H9 (cell line): ENCODE measurements around the gene CCAR1. TPM values are rescaled to one million over a fixed set of nuclear protein-coding genes. Genes with fewer than 3 reads are reported as not detected.

Experiments
- DNase-seq: peaks from one replicate; pipeline ENCODE4 v3.0.0-alpha.2; 2017
- H2AFZ ChIP-seq: one replicate; pipeline ENCODE4 v1.6.1; 2013; ENCODE audit warnings: mild to moderate bottlenecking, low read length, control low read depth, moderate library complexity
- H2AK5ac ChIP-seq: 2 replicates; pipeline ENCODE4 v1.6.1; 2013; ENCODE audit warnings: low read length, control low read depth, mixed read lengths; ENCODE audit not compliant: insufficient read length
- H2BK120ac ChIP-seq: one replicate; pipeline ENCODE4 v1.6.1; 2013; ENCODE audit warnings: low read depth, mild to moderate bottlenecking, low read length, control low read depth, inconsistent platforms; ENCODE audit not compliant: poor library complexity, severe bottlenecking
- H2BK12ac ChIP-seq: 2 replicates; pipeline ENCODE4 v1.6.1; 2013; ENCODE audit warnings: low read length, control low read depth, mixed read lengths, low read depth; ENCODE audit not compliant: insufficient read length
- H2BK15ac ChIP-seq: 2 replicates; pipeline ENCODE4 v1.6.1; 2013; ENCODE audit warnings: low read depth, low read length, control low read depth
- H2BK20ac ChIP-seq: one replicate; pipeline ENCODE4 v1.6.1; 2013; ENCODE audit warnings: low read depth, mild to moderate bottlenecking, low read length, control low read depth, inconsistent platforms; ENCODE audit not compliant: poor library complexity, severe bottlenecking
- H2BK5ac ChIP-seq: 2 replicates; pipeline ENCODE4 v1.6.1; 2013; ENCODE audit warnings: low read length, control low read depth, mixed read lengths; ENCODE audit not compliant: insufficient read length
- H3K14ac ChIP-seq: 2 replicates; pipeline ENCODE4 v1.6.1; 2013; ENCODE audit warnings: low read length, control low read depth; ENCODE audit not compliant: insufficient read depth
- H3K18ac ChIP-seq: 2 replicates; pipeline ENCODE4 v1.6.1; 2013; ENCODE audit warnings: low read depth, mild to moderate bottlenecking, mixed read lengths, low read length, control low read depth; ENCODE audit not compliant: insufficient read length
- H3K23ac ChIP-seq: 2 replicates; pipeline ENCODE4 v1.6.1; 2013; ENCODE audit warnings: low read length, control low read depth, mixed read lengths, low read depth; ENCODE audit not compliant: insufficient read length
- H3K23me2 ChIP-seq: 2 replicates; pipeline ENCODE4 v1.6.1; 2013; ENCODE audit warnings: low read depth, mild to moderate bottlenecking, mixed read lengths, low read length, control low read depth; ENCODE audit not compliant: insufficient read length, poor library complexity, severe bottlenecking
- H3K27ac ChIP-seq: 2 replicates; pipeline ENCODE4 v1.5.1; 2013; ENCODE audit warnings: low read length, control low read depth, mixed read lengths, low read depth; ENCODE audit not compliant: insufficient read length
- H3K27me3 ChIP-seq: 2 replicates; pipeline ENCODE4 v1.6.1; 2013; ENCODE audit warnings: low read length, control low read depth, inconsistent platforms; ENCODE audit not compliant: insufficient read depth
- H3K4ac ChIP-seq: 2 replicates; pipeline ENCODE4 v1.6.1; 2013; ENCODE audit warnings: low read depth, mild to moderate bottlenecking, control low read depth, inconsistent platforms, low read length, moderate library complexity
- H3K4me1 ChIP-seq: 2 replicates; pipeline ENCODE4 v1.6.1; 2013; ENCODE audit warnings: low read length, control low read depth, inconsistent platforms; ENCODE audit not compliant: insufficient read depth
- H3K4me2 ChIP-seq: 2 replicates; pipeline ENCODE4 v1.6.1; 2013; ENCODE audit warnings: low read length, control low read depth, mixed read lengths; ENCODE audit not compliant: insufficient read length, insufficient read depth
- H3K56ac ChIP-seq: 2 replicates; pipeline ENCODE4 v1.6.1; 2013; ENCODE audit warnings: low read depth, mild to moderate bottlenecking, mixed read lengths, low read length, control low read depth; ENCODE audit not compliant: insufficient read length
- H3K79me1 ChIP-seq: 2 replicates; pipeline ENCODE4 v1.6.1; 2013; ENCODE audit warnings: low read depth, mild to moderate bottlenecking, moderate library complexity, low read length, control low read depth, inconsistent platforms; ENCODE audit not compliant: insufficient read depth, poor library complexity, severe bottlenecking
- H3K79me2 ChIP-seq: 2 replicates; pipeline ENCODE4 v1.6.1; 2013; ENCODE audit warnings: low read length, control low read depth, inconsistent platforms; ENCODE audit not compliant: insufficient read depth
- H3K9ac ChIP-seq: 2 replicates; pipeline ENCODE4 v1.6.1; 2013; ENCODE audit warnings: low read length, control low read depth, mixed read lengths; ENCODE audit not compliant: insufficient read length; ENCODE audit errors: extremely low read depth
- H3K9me3 ChIP-seq: one replicate; pipeline ENCODE4 v1.6.1; 2013; ENCODE audit warnings: low read depth, low read length, inconsistent platforms; ENCODE audit not compliant: control insufficient read depth
- H3T11ph ChIP-seq: one replicate; pipeline ENCODE4 v1.6.1; 2013; ENCODE audit warnings: mild to moderate bottlenecking, low read length, control low read depth, inconsistent platforms
- H4K20me1 ChIP-seq: one replicate; pipeline ENCODE4 v1.6.1; 2013; ENCODE audit not compliant: control insufficient read depth, insufficient read length, insufficient read depth
- H4K5ac ChIP-seq: 2 replicates; pipeline ENCODE4 v1.6.1; 2013; ENCODE audit warnings: low read depth, mild to moderate bottlenecking, mixed read lengths, low read length, control low read depth; ENCODE audit not compliant: insufficient read length
- H4K8ac ChIP-seq: replicated peaks from 2 replicates; pipeline ENCODE4 v1.6.1; 2013; ENCODE audit warnings: low read length, control low read depth, mixed read lengths, low read depth; ENCODE audit not compliant: insufficient read length
- H4K91ac ChIP-seq: 2 replicates; pipeline ENCODE4 v1.6.1; 2013; ENCODE audit warnings: low read depth, mild to moderate bottlenecking, moderate library complexity, mixed read lengths, low read length, control low read depth; ENCODE audit not compliant: insufficient read length
- H3K27ac Mint-ChIP-seq, 3 experiments: 2 replicates in 2 of 3; 3 replicates in 1 of 3; pipeline ENCODE4 v1.8.0; 2020 to 2021; ENCODE audit warnings: mixed read lengths in 3 of 3, mild to moderate bottlenecking in 1 of 3, moderate library complexity in 1 of 3
- H3K27me3 Mint-ChIP-seq: 2 replicates; pipeline ENCODE4 v1.8.0; 2021; ENCODE audit warnings: low read depth, mild to moderate bottlenecking, moderate library complexity, mixed read lengths
- H3K36me3 Mint-ChIP-seq, 3 experiments: 2 replicates in 2 of 3; 3 replicates in 1 of 3; pipeline ENCODE4 v1.8.0; 2020 to 2021; ENCODE audit warnings: low read depth in 3 of 3, mixed read lengths in 3 of 3; ENCODE audit not compliant: insufficient read depth in 1 of 3
- H3K4me1 Mint-ChIP-seq, 2 experiments: 2 replicates each; pipeline ENCODE4 v1.8.0; 2020; ENCODE audit warnings: mixed read lengths in 2 of 2
- H3K4me3 Mint-ChIP-seq, 2 experiments: 2 replicates in 1 of 2; 3 replicates in 1 of 2; pipeline ENCODE4 v1.8.0; 2020 to 2021; ENCODE audit warnings: mild to moderate bottlenecking in 2 of 2, mixed read lengths in 2 of 2, moderate library complexity in 1 of 2
- H3K9me3 Mint-ChIP-seq, 2 experiments: 2 replicates in 1 of 2; 3 replicates in 1 of 2; pipeline ENCODE4 v1.8.0; 2020; ENCODE audit warnings: mild to moderate bottlenecking in 2 of 2, mixed read lengths in 2 of 2, moderate library complexity in 1 of 2
- WGBS: extraction: QIAGEN DNeasy Blood & Tissue Kit; methylation state at CpG from one replicate; pipeline ENCODE4 v1.1.7; 2013; ENCODE audit warnings: missing lambda C conversion rate, low lambda C conversion rate, mixed read lengths; ENCODE audit not compliant: insufficient read length; ENCODE audit errors: extremely low coverage; 5-methylcytosine and 5-hydroxymethylcytosine counted together
- total RNA-seq: library from RNA; stranded (reverse); gene quantifications from 2 replicates; pipeline ENCODE4 v1.2.1, GENCODE V29; 2021
- TF ChIP-seq, protein P1 (sequence below): fragments of 200-600 bp; sonication (generic); conservative IDR thresholded peaks from 3 replicates; pipeline ENCODE4 v1.8.0; 2021; ENCODE audit warnings: antibody characterized with exemption, mild to moderate bottlenecking

The CCAR1 gene
- total RNA-seq, 1 experiment from 2014 or later, result 118 TPM

GRCh38 chr10:68829952-68830351, 108.9 kb downstream of the CCAR1 start:
- H3K27me3 ChIP-seq, result peaks cover 3% of the 10 kb centered on the region; the same call in 1 of the 2 replicates
- no peak overlapping the region for H3K56ac ChIP-seq
- no peak overlapping the region for H3K18ac ChIP-seq
- no peak overlapping the region for H3K14ac ChIP-seq
- H3K9me3 Mint-ChIP-seq, result peaks cover 0 to 2% of the 10 kb centered on the region in 2 experiments; a peak in 1 of 5 replicates
- no peak overlapping the region for H2AK5ac ChIP-seq
- no peak overlapping the region for H3K23ac ChIP-seq
- H2BK20ac ChIP-seq, result no peak overlapping the region
- no peak overlapping the region for H3K9ac ChIP-seq
- no peak overlapping the region for H2AFZ ChIP-seq
- H3K27ac ChIP-seq, result no peak overlapping the region
- H3K4ac ChIP-seq, result no peak overlapping the region
- H3K4me2 ChIP-seq, result no peak overlapping the region
- no peaks in the 10 kb centered on the region for H3K79me2 ChIP-seq
- no peak overlapping the region for H2BK120ac ChIP-seq
- H3K27ac Mint-ChIP-seq, result no peak overlapping the region
- no peaks in the 10 kb centered on the region; a peak in 1 of 7 replicates for H3K36me3 Mint-ChIP-seq
- WGBS, result no CpG with 5 or more reads among the region's 6 CpGs
- H4K91ac ChIP-seq, result no peak overlapping the region
- H4K5ac ChIP-seq, result no peak overlapping the region
- H2BK12ac ChIP-seq, result no peak overlapping the region
- peaks cover 8% of the 10 kb centered on the region for H3K23me2 ChIP-seq
- H3K79me1 ChIP-seq, result no peaks in the 10 kb centered on the region
- H3T11ph ChIP-seq, result no peak overlapping the region
- no peak overlapping the region for H3K4me3 Mint-ChIP-seq
- H4K8ac ChIP-seq, result no peak overlapping the region
- peaks cover 39% of the 10 kb centered on the region for H3K27me3 Mint-ChIP-seq
- H2BK5ac ChIP-seq, result no peak overlapping the region
- no peaks in the 10 kb centered on the region for H4K20me1 ChIP-seq
- H3K4me1 Mint-ChIP-seq, result peaks cover 9 to 15% of the 10 kb centered on the region in 2 experiments
- H3K9me3 ChIP-seq, result no peaks in the 10 kb centered on the region
- H2BK15ac ChIP-seq, result no peak overlapping the region
- no peak for DNase-seq
- H3K4me1 ChIP-seq, result no peaks in the 10 kb centered on the region
- TF ChIP-seq, protein P1, sequence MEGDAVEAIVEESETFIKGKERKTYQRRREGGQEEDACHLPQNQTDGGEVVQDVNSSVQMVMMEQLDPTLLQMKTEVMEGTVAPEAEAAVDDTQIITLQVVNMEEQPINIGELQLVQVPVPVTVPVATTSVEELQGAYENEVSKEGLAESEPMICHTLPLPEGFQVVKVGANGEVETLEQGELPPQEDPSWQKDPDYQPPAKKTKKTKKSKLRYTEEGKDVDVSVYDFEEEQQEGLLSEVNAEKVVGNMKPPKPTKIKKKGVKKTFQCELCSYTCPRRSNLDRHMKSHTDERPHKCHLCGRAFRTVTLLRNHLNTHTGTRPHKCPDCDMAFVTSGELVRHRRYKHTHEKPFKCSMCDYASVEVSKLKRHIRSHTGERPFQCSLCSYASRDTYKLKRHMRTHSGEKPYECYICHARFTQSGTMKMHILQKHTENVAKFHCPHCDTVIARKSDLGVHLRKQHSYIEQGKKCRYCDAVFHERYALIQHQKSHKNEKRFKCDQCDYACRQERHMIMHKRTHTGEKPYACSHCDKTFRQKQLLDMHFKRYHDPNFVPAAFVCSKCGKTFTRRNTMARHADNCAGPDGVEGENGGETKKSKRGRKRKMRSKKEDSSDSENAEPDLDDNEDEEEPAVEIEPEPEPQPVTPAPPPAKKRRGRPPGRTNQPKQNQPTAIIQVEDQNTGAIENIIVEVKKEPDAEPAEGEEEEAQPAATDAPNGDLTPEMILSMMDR, result no peak
